Measurements from ENCODE around the gene PARD3B. TPM values are rescaled to one million over a fixed set of nuclear protein-coding genes. Genes with fewer than 3 reads are reported as not detected.

Gene PARD3B
- total RNA-seq, 1 experiment from 2014 or later: 2.0 TPM

DNA sequence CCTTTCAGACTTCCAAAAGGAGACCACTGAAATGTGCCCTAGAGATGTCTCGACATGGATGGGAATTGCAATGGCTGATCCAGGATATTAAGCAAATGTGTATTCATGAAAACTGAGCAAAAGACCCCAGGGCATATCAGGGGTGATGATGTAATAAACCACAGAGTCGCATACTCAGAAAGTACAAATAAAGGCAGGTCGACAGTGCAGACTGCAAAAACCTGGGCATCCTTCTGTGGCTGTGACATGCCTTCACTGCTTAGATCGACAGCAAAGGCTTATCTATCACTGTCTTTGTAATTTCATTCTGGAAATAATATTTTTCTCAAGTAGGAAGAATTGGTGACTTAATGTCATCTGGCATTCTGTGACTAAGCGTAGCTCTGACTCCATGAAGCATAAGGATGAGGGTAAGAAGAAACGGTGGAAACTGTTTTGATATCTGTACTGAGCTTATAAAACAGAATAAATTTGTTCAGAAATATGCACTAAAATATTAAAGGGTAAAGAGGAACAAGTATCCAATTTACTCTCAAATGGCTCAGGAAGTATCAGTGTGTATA lies 1021.4 kb downstream of the PARD3B start:
- Histone ChIP-seq H2AFZ (ENCODE audit: low read depth, low read length, poor library complexity, severe bottlenecking) (no peak overlapping the region), H3K4me3 (replicated peaks in 1 of 2; ENCODE audit: low read depth in 1 of 2, low read length in 2 of 2) (no peak overlapping the region), H3K4me1 (ENCODE audit: control insufficient read depth in 1 of 2, insufficient read depth in 2 of 2, low read length in 2 of 2) (no peaks in the 10 kb centered on the region), H3K79me2 (ENCODE audit: insufficient read depth, low read length) (no peaks in the 10 kb centered on the region), H3K27me3 (ENCODE audit: insufficient read depth, low read length) (no peaks in the 10 kb centered on the region), H3K9me2 (ENCODE audit: insufficient read depth) (no peaks in the 10 kb centered on the region), H3K27ac (ENCODE audit: low read depth, low read length) (no peak overlapping the region), H3K9me3 (ENCODE audit: control insufficient read depth in 1 of 2, insufficient read depth in 1 of 2, low read depth in 1 of 2, low read length in 2 of 2) (no peaks in the 10 kb centered on the region), H3K36me3 (ENCODE audit: control insufficient read depth in 1 of 2, insufficient read depth in 2 of 2, low read length in 2 of 2) (no peaks in the 10 kb centered on the region), H4K20me1 (ENCODE audit: insufficient read depth) (no peaks in the 10 kb centered on the region), H3K9ac (ENCODE audit: low read length) (no peak overlapping the region), H3K4me2 (ENCODE audit: low read length) (no peak overlapping the region)
- TF ChIP-seq SRF (IDR thresholded peaks at IDR 0.05; ENCODE audit: low read depth): no peak
- TF ChIP-seq CBX3 (IDR thresholded peaks at IDR 0.05; ENCODE audit: low read depth): no peak
- no peak for TF ChIP-seq EGR1 (IDR thresholded peaks at IDR 0.05; ENCODE audit: low read depth)
- no peak for TF ChIP-seq ZNF274 (IDR thresholded peaks at IDR 0.05; ENCODE audit: low read depth, low read length)
- TF ChIP-seq YY1 (IDR thresholded peaks at IDR 0.05; ENCODE audit: extremely low read depth, insufficient replicate concordance, low read depth, low read length): no peak
- DNase-seq (ENCODE audit: low read depth, low spot score): no peak
- intact Hi-C loops (cut with micrococcal nuclease): no loop called here
- no TSS peak for BruUV-seq (replicated peaks)
- POLR2A ChIA-PET: no interaction called here
- CTCF ChIA-PET: no interaction called here
- no peak for ATAC-seq
- RAD21 ChIA-PET (ENCODE audit: low non-redundant PET in 1 of 2, low total read pairs in 2 of 2, uncharacterized antibody in 2 of 2, unreplicated experiment in 2 of 2): no interaction called here

DNA sequence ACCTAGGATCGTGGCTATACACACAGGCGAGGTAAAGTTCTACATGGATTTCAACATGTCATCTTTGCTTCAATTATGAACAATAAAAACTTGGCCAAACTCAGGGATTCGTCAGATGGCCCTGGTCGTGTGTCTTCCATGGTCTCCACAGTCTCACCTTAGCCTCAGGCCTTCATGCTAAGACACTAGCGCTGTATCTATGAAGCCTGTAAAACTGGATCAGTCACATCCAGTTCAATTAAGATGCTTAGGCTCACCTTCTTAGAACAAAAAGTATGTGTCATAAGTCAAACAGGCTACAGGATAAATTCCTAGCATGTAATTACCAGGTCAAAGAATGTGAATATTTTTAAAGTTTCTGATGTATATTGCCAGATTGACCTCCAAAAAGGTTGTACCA lies 1023.3 kb downstream of the PARD3B start:
- no peaks in the 10 kb centered on the region for H3K9me2 ChIP-seq (ENCODE audit: insufficient read depth)
- H3K36me3 ChIP-seq (ENCODE audit: control insufficient read depth in 1 of 2, insufficient read depth in 2 of 2, low read length in 2 of 2): no peaks in the 10 kb centered on the region
- H3K9me3 ChIP-seq (ENCODE audit: control insufficient read depth in 1 of 2, insufficient read depth in 1 of 2, low read depth in 1 of 2, low read length in 2 of 2): no peaks in the 10 kb centered on the region
- H3K27ac ChIP-seq (ENCODE audit: low read depth, low read length): no peak overlapping the region
- H3K4me2 ChIP-seq (ENCODE audit: low read length): no peak overlapping the region
- no peaks in the 10 kb centered on the region for H3K4me1 ChIP-seq (ENCODE audit: control insufficient read depth in 1 of 2, insufficient read depth in 2 of 2, low read length in 2 of 2)
- DNase-seq (ENCODE audit: low read depth, low spot score) (no peak), ATAC-seq (no peak)
- POLR2A ChIA-PET: no interaction called here
- RAD21 ChIA-PET (ENCODE audit: low non-redundant PET in 1 of 2, low total read pairs in 2 of 2, uncharacterized antibody in 2 of 2, unreplicated experiment in 2 of 2): no interaction called here
- H2AFZ ChIP-seq (ENCODE audit: low read depth, low read length, poor library complexity, severe bottlenecking): no peak overlapping the region
- intact Hi-C loops (cut with micrococcal nuclease): no loop called here
- CTCF ChIA-PET: no interaction called here
- no peaks in the 10 kb centered on the region for H3K79me2 ChIP-seq (ENCODE audit: insufficient read depth, low read length)
- H3K27me3 ChIP-seq (ENCODE audit: insufficient read depth, low read length): no peaks in the 10 kb centered on the region
- BruUV-seq (replicated peaks): no TSS peak
- no peak overlapping the region for H3K9ac ChIP-seq (ENCODE audit: low read length)
- no peak overlapping the region for H3K4me3 ChIP-seq (replicated peaks in 1 of 2; ENCODE audit: low read depth in 1 of 2, low read length in 2 of 2)
- H4K20me1 ChIP-seq (ENCODE audit: insufficient read depth): no peaks in the 10 kb centered on the region
- TF ChIP-seq TCF7L2 (IDR thresholded peaks at IDR 0.05; ENCODE audit: borderline replicate concordance, extremely low read depth, insufficient read depth, insufficient read length) (no peak), ELF1 (IDR thresholded peaks at IDR 0.05; ENCODE audit: borderline replicate concordance, low read depth) (no peak), ZNF274 (IDR thresholded peaks at IDR 0.05; ENCODE audit: low read depth, low read length) (no peak), YY1 (IDR thresholded peaks at IDR 0.05; ENCODE audit: extremely low read depth, insufficient replicate concordance, low read depth, low read length) (no peak)
- TF ChIP-seq, protein P1, sequence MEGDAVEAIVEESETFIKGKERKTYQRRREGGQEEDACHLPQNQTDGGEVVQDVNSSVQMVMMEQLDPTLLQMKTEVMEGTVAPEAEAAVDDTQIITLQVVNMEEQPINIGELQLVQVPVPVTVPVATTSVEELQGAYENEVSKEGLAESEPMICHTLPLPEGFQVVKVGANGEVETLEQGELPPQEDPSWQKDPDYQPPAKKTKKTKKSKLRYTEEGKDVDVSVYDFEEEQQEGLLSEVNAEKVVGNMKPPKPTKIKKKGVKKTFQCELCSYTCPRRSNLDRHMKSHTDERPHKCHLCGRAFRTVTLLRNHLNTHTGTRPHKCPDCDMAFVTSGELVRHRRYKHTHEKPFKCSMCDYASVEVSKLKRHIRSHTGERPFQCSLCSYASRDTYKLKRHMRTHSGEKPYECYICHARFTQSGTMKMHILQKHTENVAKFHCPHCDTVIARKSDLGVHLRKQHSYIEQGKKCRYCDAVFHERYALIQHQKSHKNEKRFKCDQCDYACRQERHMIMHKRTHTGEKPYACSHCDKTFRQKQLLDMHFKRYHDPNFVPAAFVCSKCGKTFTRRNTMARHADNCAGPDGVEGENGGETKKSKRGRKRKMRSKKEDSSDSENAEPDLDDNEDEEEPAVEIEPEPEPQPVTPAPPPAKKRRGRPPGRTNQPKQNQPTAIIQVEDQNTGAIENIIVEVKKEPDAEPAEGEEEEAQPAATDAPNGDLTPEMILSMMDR (IDR thresholded peaks at IDR 0.05 in 2 of 3, conservative IDR thresholded peaks at IDR 0.05 in 1 of 3; ENCODE audit: borderline replicate concordance in 1 of 3, insufficient read depth in 1 of 3, low read depth in 2 of 3, low read length in 2 of 3): no peak
- TF ChIP-seq, protein P2, sequence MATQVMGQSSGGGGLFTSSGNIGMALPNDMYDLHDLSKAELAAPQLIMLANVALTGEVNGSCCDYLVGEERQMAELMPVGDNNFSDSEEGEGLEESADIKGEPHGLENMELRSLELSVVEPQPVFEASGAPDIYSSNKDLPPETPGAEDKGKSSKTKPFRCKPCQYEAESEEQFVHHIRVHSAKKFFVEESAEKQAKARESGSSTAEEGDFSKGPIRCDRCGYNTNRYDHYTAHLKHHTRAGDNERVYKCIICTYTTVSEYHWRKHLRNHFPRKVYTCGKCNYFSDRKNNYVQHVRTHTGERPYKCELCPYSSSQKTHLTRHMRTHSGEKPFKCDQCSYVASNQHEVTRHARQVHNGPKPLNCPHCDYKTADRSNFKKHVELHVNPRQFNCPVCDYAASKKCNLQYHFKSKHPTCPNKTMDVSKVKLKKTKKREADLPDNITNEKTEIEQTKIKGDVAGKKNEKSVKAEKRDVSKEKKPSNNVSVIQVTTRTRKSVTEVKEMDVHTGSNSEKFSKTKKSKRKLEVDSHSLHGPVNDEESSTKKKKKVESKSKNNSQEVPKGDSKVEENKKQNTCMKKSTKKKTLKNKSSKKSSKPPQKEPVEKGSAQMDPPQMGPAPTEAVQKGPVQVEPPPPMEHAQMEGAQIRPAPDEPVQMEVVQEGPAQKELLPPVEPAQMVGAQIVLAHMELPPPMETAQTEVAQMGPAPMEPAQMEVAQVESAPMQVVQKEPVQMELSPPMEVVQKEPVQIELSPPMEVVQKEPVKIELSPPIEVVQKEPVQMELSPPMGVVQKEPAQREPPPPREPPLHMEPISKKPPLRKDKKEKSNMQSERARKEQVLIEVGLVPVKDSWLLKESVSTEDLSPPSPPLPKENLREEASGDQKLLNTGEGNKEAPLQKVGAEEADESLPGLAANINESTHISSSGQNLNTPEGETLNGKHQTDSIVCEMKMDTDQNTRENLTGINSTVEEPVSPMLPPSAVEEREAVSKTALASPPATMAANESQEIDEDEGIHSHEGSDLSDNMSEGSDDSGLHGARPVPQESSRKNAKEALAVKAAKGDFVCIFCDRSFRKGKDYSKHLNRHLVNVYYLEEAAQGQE (IDR thresholded peaks at IDR 0.05; ENCODE audit: low read depth): no peak
- TF ChIP-seq, protein P3, sequence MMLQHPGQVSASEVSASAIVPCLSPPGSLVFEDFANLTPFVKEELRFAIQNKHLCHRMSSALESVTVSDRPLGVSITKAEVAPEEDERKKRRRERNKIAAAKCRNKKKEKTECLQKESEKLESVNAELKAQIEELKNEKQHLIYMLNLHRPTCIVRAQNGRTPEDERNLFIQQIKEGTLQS (IDR thresholded peaks at IDR 0.05): no peak
- TF ChIP-seq, protein P4, sequence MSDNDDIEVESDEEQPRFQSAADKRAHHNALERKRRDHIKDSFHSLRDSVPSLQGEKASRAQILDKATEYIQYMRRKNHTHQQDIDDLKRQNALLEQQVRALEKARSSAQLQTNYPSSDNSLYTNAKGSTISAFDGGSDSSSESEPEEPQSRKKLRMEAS (IDR thresholded peaks at IDR 0.05): no peak
